Panc1 (cell line): Measurements from ENCODE around the gene KLF5.

Experiments
- CTCF ChIP-seq: fragments of 450-650 bp; IDR thresholded peaks from 2 replicates; pipeline ENCODE4 v1.5.1; 2017; ENCODE audit warnings: mild to moderate bottlenecking
- POLR2AphosphoS5 ChIP-seq: IDR thresholded peaks from 2 replicates; pipeline ENCODE4 v1.6.1; 2012; ENCODE audit warnings: mild to moderate bottlenecking, low read depth, low read length, moderate library complexity
- REST ChIP-seq, 2 experiments: IDR thresholded peaks; 2 replicates each; pipeline ENCODE4 v1.6.1; 2011 to 2012; ENCODE audit warnings: low read depth in 2 of 2, control low read depth in 1 of 2, low read length in 1 of 2, mild to moderate bottlenecking in 1 of 2, moderate library complexity in 1 of 2; ENCODE audit not compliant: insufficient read depth in 1 of 2

DNA sequence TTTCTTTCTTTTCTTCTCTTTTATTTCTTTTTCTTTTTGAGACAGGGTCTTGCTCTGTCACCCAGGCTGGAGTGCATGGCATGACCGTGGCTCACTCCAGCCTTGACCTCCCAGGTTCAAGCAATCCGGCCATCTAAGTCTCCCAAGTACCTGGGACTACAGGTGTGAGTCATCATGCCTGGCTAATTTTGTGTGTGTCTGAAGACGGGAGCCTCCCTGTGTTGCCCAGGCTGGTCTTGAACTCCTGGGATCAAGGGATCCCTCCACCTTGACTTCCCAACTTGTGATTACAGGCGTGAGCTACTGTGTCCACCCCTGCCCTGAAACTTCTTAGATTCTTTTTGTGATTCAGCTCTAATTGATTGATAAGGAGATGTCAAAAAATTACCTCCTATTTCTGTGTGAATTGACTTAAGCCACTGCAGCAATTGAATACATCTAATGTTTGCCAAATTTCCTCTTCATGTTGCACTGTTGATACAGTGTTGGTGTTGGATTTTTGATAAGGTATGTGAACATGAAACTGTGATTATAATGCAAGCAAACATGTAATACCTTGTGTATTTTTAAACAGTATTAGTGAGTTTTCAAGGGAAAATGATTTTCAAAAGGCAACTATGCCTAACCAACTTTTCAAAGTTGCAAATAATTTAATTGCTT, 22.6 kb downstream of the KLF5 start:
- TF ChIP-seq REST (IDR thresholded peaks at IDR 0.05; ENCODE audit: insufficient read depth in 1 of 2, low read depth in 2 of 2, low read length in 1 of 2), result no peak
- no peak for TF ChIP-seq CTCF
- TF ChIP-seq POLR2AphosphoS5, result no peak
